Colonic mucosa (tissue), 4 donors: ENCODE results near the gene S1PR2. TPM values are rescaled to one million over a fixed set of nuclear protein-coding genes. Genes with fewer than 3 reads are reported as not detected.

Experiments
- DNase-seq: peaks from one replicate; pipeline ENCODE4 v3.0.0-alpha.2; 2020
- H3K27ac ChIP-seq: fragments of 200-600 bp; one replicate; pipeline ENCODE4 v1.8.0; 2021
- H3K27me3 ChIP-seq: fragments of 200-600 bp; one replicate; pipeline ENCODE4 v1.8.0; 2021
- H3K36me3 ChIP-seq: fragments of 200-600 bp; one replicate; pipeline ENCODE4 v1.8.0; 2021
- H3K4me1 ChIP-seq: fragments of 200-600 bp; one replicate; pipeline ENCODE4 v1.8.0; 2021; ENCODE audit warnings: mild to moderate bottlenecking
- H3K4me3 ChIP-seq: fragments of 200-600 bp; one replicate; pipeline ENCODE4 v1.8.0; 2021
- H3K9ac ChIP-seq, 2 donors: one replicate each; pipeline ENCODE4 v1.7.0; 2013; ENCODE audit warnings: control low read depth in 2 of 2, low read depth in 2 of 2, low read length in 2 of 2
- H3K9me3 ChIP-seq: fragments of 200-600 bp; one replicate; pipeline ENCODE4 v1.8.0; 2021
- CTCF ChIP-seq: fragments of 200-600 bp; IDR thresholded peaks from one replicate; pipeline ENCODE4 v1.8.0; 2022; ENCODE audit warnings: antibody characterized with exemption, mild to moderate bottlenecking
- intact Hi-C: fragments of 100-400 bp; cut with DNase I; formaldehyde crosslinking; loops from one replicate; pipeline ENCODE4 v1.14.1; 2022
- total RNA-seq, 2 donors: library from RNA; stranded (reverse); fragmentation: NEBNext Ultra II Directional in 1 of 2; extraction: Animal tissue kit (Norgen Biotek cat#: 25700) in 1 of 2; gene quantifications; one replicate each; pipeline ENCODE4 v1.2.1, GENCODE V29; 2021
- donor health status: healthy.
- donor health status: DM: no; HTN: no; CAD: no.
- donor health status: DM: no; HTN: no; CAD: no.

Gene S1PR2
- total RNA-seq, 2 donors from 2014 or later = 2.4 to 5.2 TPM

DNA sequence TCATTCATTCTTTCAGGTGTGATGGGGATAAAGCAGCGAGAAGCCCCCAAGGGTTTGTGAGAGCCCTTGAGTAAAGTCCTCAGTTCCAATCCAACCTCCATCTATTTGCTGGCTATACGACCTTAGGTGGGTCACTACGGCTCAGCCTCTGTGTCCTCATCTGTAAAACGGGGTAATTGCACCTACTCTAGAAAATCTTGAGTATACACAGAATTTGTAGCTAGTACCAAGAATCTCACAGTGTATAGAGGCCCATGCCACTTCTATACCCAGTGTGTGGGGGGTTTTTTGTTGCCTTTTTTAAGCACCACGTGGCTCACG, 36.0 kb downstream of the S1PR2 start:
- no peak for TF ChIP-seq CTCF
- Histone ChIP-seq H3K27me3 (no peaks in the 10 kb centered on the region), H3K4me1 (peaks cover 9% of the 10 kb centered on the region), H3K4me3 (peak overlapping the region; percentile 82), H3K9me3 (no peaks in the 10 kb centered on the region), H3K9ac (peak overlapping the region in 1 of 2 donors; percentile 22), H3K36me3 (no peaks in the 10 kb centered on the region), H3K27ac (peak overlapping the region; percentile 85)
- intact Hi-C loops = no loop called here
- DNase-seq = no peak

- peak within 1 kb of the TSS; percentile 82 for H3K4me3 ChIP-seq
- peaks cover 9% of the 10 kb centered on the region for H3K4me1 ChIP-seq
- no peaks in the 10 kb centered on the region for H3K27me3 ChIP-seq
- no peak for TF ChIP-seq CTCF
- peak within 1 kb of the TSS; percentile 79 to 84 for H3K9ac ChIP-seq
- DNase-seq = peak; percentile 98
- intact Hi-C loops = no loop called here
- no peaks in the 10 kb centered on the region for H3K36me3 ChIP-seq
- H3K9me3 ChIP-seq = no peaks in the 10 kb centered on the region
- H3K27ac ChIP-seq = peak within 1 kb of the TSS; percentile 85
Observed at GRCh38 chr19:10194500-10195198, 36.5 kb downstream of the S1PR2 start, which contains the start of gene DNMT1. TSS of gene DNMT1 (minus strand) at chr19:10194953. CDS start at chr19:10194899, 54 bp downstream.

GRCh38 chr19:10193790-10194499, 37.2 kb downstream of the S1PR2 start:
- peak; percentile 22 for DNase-seq
- peak overlapping the region; percentile 82 for H3K4me3 ChIP-seq

DNA sequence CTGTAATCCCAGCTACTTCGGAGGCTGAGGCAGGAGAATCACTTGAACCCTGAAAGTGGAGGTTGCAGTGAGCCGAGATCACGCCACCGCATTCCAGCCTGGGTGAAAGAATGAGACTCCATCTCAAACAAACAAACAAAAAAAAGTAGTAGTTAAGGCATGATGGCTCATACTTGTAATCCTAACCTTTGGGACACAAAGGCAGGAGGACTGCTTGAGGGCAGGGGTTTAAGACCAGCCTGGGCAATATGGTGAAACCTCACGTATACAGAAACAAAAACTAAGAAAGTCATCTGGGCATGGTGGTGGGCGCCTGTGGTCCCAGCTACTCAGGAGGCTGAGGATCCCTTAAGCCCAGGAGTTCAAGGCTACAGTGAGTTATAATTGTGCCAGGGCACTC, 38.2 kb downstream of the S1PR2 start:
- H3K4me1 ChIP-seq = peaks cover 9% of the 10 kb centered on the region
- H3K27me3 ChIP-seq = no peaks in the 10 kb centered on the region
- no peaks in the 10 kb centered on the region for H3K9me3 ChIP-seq
- H3K27ac ChIP-seq = no peak overlapping the region
- H3K36me3 ChIP-seq = no peaks in the 10 kb centered on the region
- peak overlapping the region in 1 of 2 donors; percentile 8 for H3K9ac ChIP-seq
- intact Hi-C loops = no loop called here
- H3K4me3 ChIP-seq = no peak overlapping the region
- DNase-seq = no peak
- no peak for TF ChIP-seq CTCF

More at GRCh38 chr19:10193790-10194499, 37.2 kb downstream of the S1PR2 start:
- TF ChIP-seq CTCF = no peak
- no peaks in the 10 kb centered on the region for H3K27me3 ChIP-seq
- H3K9ac ChIP-seq = peak overlapping the region; percentile 79 to 84
- no peaks in the 10 kb centered on the region for H3K9me3 ChIP-seq
- intact Hi-C loops = no loop called here
- H3K4me1 ChIP-seq = peaks cover 9% of the 10 kb centered on the region
- H3K27ac ChIP-seq = peak overlapping the region; percentile 85
- no peaks in the 10 kb centered on the region for H3K36me3 ChIP-seq

GRCh38 chr19:10191347-10191746, 39.8 kb downstream of the S1PR2 start:
- Histone ChIP-seq H3K27ac (no peak overlapping the region), H3K4me3 (no peak overlapping the region)
- intact Hi-C loops = no loop called here

More at GRCh38 chr19:10191347-10191746, 39.8 kb downstream of the S1PR2 start:
- H3K9me3 ChIP-seq = no peaks in the 10 kb centered on the region
- H3K4me1 ChIP-seq = peaks cover 9% of the 10 kb centered on the region
- H3K9ac ChIP-seq = no peak overlapping the region
- no peak for DNase-seq
- no peaks in the 10 kb centered on the region for H3K27me3 ChIP-seq
- no peaks in the 10 kb centered on the region for H3K36me3 ChIP-seq
- TF ChIP-seq CTCF = no peak
